Naive thymus-derived CD8-positive, alpha-beta T cell (primary cell): ENCODE data around the gene MMAA. TPM values are rescaled to one million over a fixed set of nuclear protein-coding genes. Genes with fewer than 3 reads are reported as not detected.
A peak's percentile ranks its signal among the peaks of the same experiment; 100 is the strongest.
"Not testable (repeated sequence)": the region's sequence is repeated elsewhere in the genome, so short reads cannot be mapped to it uniquely, and the experiment has no call there.

ENCODE experiments used
- ATAC-seq, 2 donors: fragments of 150-1000 bp; cut with Tn5 transposase in 1 of 2; sonication (Bioruptor Pico), chemical (Tn5 transposase) in 1 of 2; 1 replicate in 1 of 2; 2 replicates in 1 of 2; pipeline ENCODE4 v1.10.0; 2021; ENCODE audit warnings: mild to moderate bottlenecking in 2 of 2, moderate library complexity in 2 of 2
- POLR2A ChIA-PET: fragments of 350-600 bp; sonication (Branson Sonifier 250); formaldehyde crosslinking; loops from one replicate; lab custom pipeline; 2021; ENCODE audit warnings: antibody characterized with exemption; lab: Charles Lee
- DNase-seq, 10 donors: peaks; one replicate each; pipeline versions ENCODE4 v3.0.0 to v3.0.0-alpha.2; 2020 to 2022
- H3K27ac Mint-ChIP-seq, 10 donors: one replicate each; pipeline ENCODE4 v1.8.0; 2020 to 2022; ENCODE audit warnings: mild to moderate bottlenecking in 10 of 10, mixed read lengths in 10 of 10, moderate library complexity in 4 of 10, inconsistent platforms in 1 of 10
- H3K27me3 Mint-ChIP-seq, 5 donors: one replicate each; pipeline ENCODE4 v1.8.0; 2021 to 2022; ENCODE audit warnings: mixed read lengths in 5 of 5
- H3K36me3 Mint-ChIP-seq, 3 donors: one replicate each; pipeline ENCODE4 v1.8.0; 2020 to 2022; ENCODE audit warnings: mixed read lengths in 3 of 3, mild to moderate bottlenecking in 2 of 3, inconsistent platforms in 1 of 3
- H3K4me1 Mint-ChIP-seq, 4 donors: one replicate each; pipeline ENCODE4 v1.8.0; 2021 to 2022; ENCODE audit warnings: mixed read lengths in 4 of 4
- H3K4me3 Mint-ChIP-seq, 10 donors: one replicate each; pipeline ENCODE4 v1.8.0; 2020 to 2022; ENCODE audit warnings: mild to moderate bottlenecking in 10 of 10, mixed read lengths in 10 of 10, moderate library complexity in 6 of 10, inconsistent platforms in 1 of 10
- H3K9me3 Mint-ChIP-seq, 9 donors: one replicate each; pipeline ENCODE4 v1.8.0; 2020 to 2022; ENCODE audit warnings: mixed read lengths in 9 of 9, mild to moderate bottlenecking in 3 of 9, inconsistent platforms in 1 of 9, moderate library complexity in 1 of 9
- polyA plus RNA-seq, 3 donors: library from polyadenylated mRNA; unstranded; fragments of 300-500 nt; fragmentation: Illumina TruSeq; gene quantifications; one replicate each; pipeline ENCODE4 v1.2.3, GENCODE V29; 2021
- total RNA-seq, 8 experiments: library from RNA in 2 of 8; stranded (reverse) in 2 of 8; gene quantifications; one replicate each; pipeline ENCODE4 v1.2.3 and lab custom pipeline; 2021 to 2026

Gene MMAA
- total and polyA plus RNA-seq, 5 experiments from 2014 or later: 8.0 to 11.8 (median 10.0) TPM

GRCh38 chr4:145640236-145640635 is 21.1 kb downstream of the MMAA start:
- H3K36me3 Mint-ChIP-seq: peaks cover under 1 to 52% (median 33%) of the 10 kb centered on the region in 3 donors
- DNase-seq, POLR2A ChIA-PET, H3K4me3 Mint-ChIP-seq, H3K4me1 Mint-ChIP-seq, H3K27ac Mint-ChIP-seq, ATAC-seq, H3K9me3 Mint-ChIP-seq, H3K27me3 Mint-ChIP-seq: not testable (repeated sequence)

GRCh38 chr4:145643295-145643694 is 24.1 kb downstream of the MMAA start:
- ATAC-seq: no peak
- no peak for DNase-seq
- H3K36me3 Mint-ChIP-seq: peaks cover 22 to 77% (median 58%) of the 10 kb centered on the region in 3 donors
- peaks cover 0 to 10% (median 0%) of the 10 kb centered on the region in 4 donors for H3K4me1 Mint-ChIP-seq
- no peak overlapping the region for H3K27ac Mint-ChIP-seq
- H3K4me3 Mint-ChIP-seq: no peak overlapping the region
- no peaks in the 10 kb centered on the region for H3K9me3 Mint-ChIP-seq
- no peaks in the 10 kb centered on the region for H3K27me3 Mint-ChIP-seq
- POLR2A ChIA-PET: no interaction called here

- peaks cover 22 to 67% (median 53%) of the 10 kb centered on the region in 3 donors for H3K36me3 Mint-ChIP-seq
- H3K4me1 Mint-ChIP-seq: peaks cover 0 to 10% (median 0%) of the 10 kb centered on the region in 4 donors
- ATAC-seq (no peak), DNase-seq (no peak)
- no peak overlapping the region for H3K4me3 Mint-ChIP-seq
- no peaks in the 10 kb centered on the region for H3K9me3 Mint-ChIP-seq
- POLR2A ChIA-PET: no interaction called here
- no peaks in the 10 kb centered on the region for H3K27me3 Mint-ChIP-seq
- H3K27ac Mint-ChIP-seq: no peak overlapping the region
Measured at GRCh38 chr4:145644699-145645098, 25.5 kb downstream of the MMAA start.

- H3K4me1 Mint-ChIP-seq: no peaks in the 10 kb centered on the region
- no peak for DNase-seq
Measured at GRCh38 chr4:145656156-145656555, 37.0 kb downstream of the MMAA start.

GRCh38 chr4:145660064-145660463 is 40.9 kb downstream of the MMAA start:
- Mint-ChIP-seq H3K9me3 (peaks cover 27 to 74% (median 46%) of the 10 kb centered on the region in 9 donors), H3K4me1 (no peaks in the 10 kb centered on the region), H3K4me3 (no peak overlapping the region), H3K27ac (peak overlapping the region in 1 of 10 donors; percentile 35), H3K36me3 (peaks cover 60 to 84% (median 82%) of the 10 kb centered on the region in 3 donors), H3K27me3 (no peaks in the 10 kb centered on the region)
- DNase-seq: no peak
- POLR2A ChIA-PET: no interaction called here
- ATAC-seq: no peak

More at GRCh38 chr4:145656156-145656555, 37.0 kb downstream of the MMAA start:
- Mint-ChIP-seq H3K27ac (no peak overlapping the region), H3K27me3 (no peaks in the 10 kb centered on the region), H3K4me3 (no peak overlapping the region), H3K9me3 (peaks cover 13 to 40% (median 22%) of the 10 kb centered on the region in 9 donors), H3K36me3 (peaks cover 68 to 83% (median 72%) of the 10 kb centered on the region in 3 donors)
- ATAC-seq: no peak
- POLR2A ChIA-PET: no interaction called here

GRCh38 chr4:145663194-145663593 is 44.0 kb downstream of the MMAA start:
- H3K4me3 Mint-ChIP-seq: no peak overlapping the region
- POLR2A ChIA-PET: no interaction called here
- no peak for DNase-seq
- H3K4me1 Mint-ChIP-seq: no peaks in the 10 kb centered on the region
- ATAC-seq: no peak
- H3K27me3 Mint-ChIP-seq: no peaks in the 10 kb centered on the region
- H3K36me3 Mint-ChIP-seq: peaks cover 29 to 62% (median 55%) of the 10 kb centered on the region in 3 donors
- no peak overlapping the region for H3K27ac Mint-ChIP-seq
- peaks cover 31 to 80% (median 53%) of the 10 kb centered on the region in 9 donors for H3K9me3 Mint-ChIP-seq

GRCh38 chr4:145665773-145666172 is 46.6 kb downstream of the MMAA start:
- Mint-ChIP-seq H3K4me1 (no peaks in the 10 kb centered on the region), H3K36me3 (peaks cover 6 to 36% (median 31%) of the 10 kb centered on the region in 3 donors), H3K27me3 (peaks cover 0 to 1% (median 0%) of the 10 kb centered on the region in 5 donors), H3K27ac (no peak overlapping the region), H3K9me3 (peaks cover 21 to 54% (median 37%) of the 10 kb centered on the region in 9 donors), H3K4me3 (no peak overlapping the region)
- ATAC-seq (no peak), DNase-seq (no peak)
- POLR2A ChIA-PET: no interaction called here

- Mint-ChIP-seq H3K27ac (no peak overlapping the region), H3K36me3 (peaks cover 0 to 7% (median 0%) of the 10 kb centered on the region in 3 donors), H3K27me3 (peaks cover 0 to 1% (median 0%) of the 10 kb centered on the region in 5 donors), H3K4me1 (peaks cover 0 to 3% (median 0%) of the 10 kb centered on the region in 4 donors), H3K9me3 (peaks cover 0 to 18% (median 11%) of the 10 kb centered on the region in 9 donors), H3K4me3 (no peak overlapping the region)
- ATAC-seq (no peak), DNase-seq (no peak)
- POLR2A ChIA-PET: no interaction called here
Measured at GRCh38 chr4:145670422-145670821, 51.2 kb downstream of the MMAA start.

GRCh38 chr4:145679520-145679919 is 60.3 kb downstream of the MMAA start:
- H3K27me3 Mint-ChIP-seq: peaks cover 2 to 17% (median 9%) of the 10 kb centered on the region in 5 donors
- peaks cover 0 to 3% (median 0%) of the 10 kb centered on the region in 3 donors for H3K36me3 Mint-ChIP-seq
- H3K9me3 Mint-ChIP-seq: peaks cover 2 to 16% (median 10%) of the 10 kb centered on the region in 9 donors
- H3K4me3 Mint-ChIP-seq: no peak overlapping the region
- DNase-seq: no peak
- ATAC-seq: no peak
- no peak overlapping the region for H3K27ac Mint-ChIP-seq
- POLR2A ChIA-PET: no interaction called here
- H3K4me1 Mint-ChIP-seq: no peaks in the 10 kb centered on the region

- ATAC-seq (no peak), DNase-seq (no peak)
- H3K27ac Mint-ChIP-seq: no peak within 1 kb of the TSS
- POLR2A ChIA-PET: no interaction called here
- H3K4me3 Mint-ChIP-seq: no peak within 1 kb of the TSS
- peaks cover 2 to 20% (median 12%) of the 10 kb centered on the region in 5 donors for H3K27me3 Mint-ChIP-seq
- no peaks in the 10 kb centered on the region for H3K4me1 Mint-ChIP-seq
- peaks cover 0 to 3% (median 0%) of the 10 kb centered on the region in 3 donors for H3K36me3 Mint-ChIP-seq
- H3K9me3 Mint-ChIP-seq: peaks cover 2 to 16% (median 11%) of the 10 kb centered on the region in 9 donors
Measured at GRCh38 chr4:145679991-145680455, 60.8 kb downstream of the MMAA start, which contains the start of gene C4orf51. Gene C4orf51 (plus strand): TSS chr4:145680146. CDS start chr4:145680204, 58 bp downstream.

GRCh38 chr4:145680902-145681301 is 61.7 kb downstream of the MMAA start:
- no peak for ATAC-seq
- Mint-ChIP-seq H3K27me3 (peaks cover 2 to 26% (median 12%) of the 10 kb centered on the region in 5 donors), H3K4me1 (no peaks in the 10 kb centered on the region), H3K27ac (no peak overlapping the region), H3K4me3 (no peak overlapping the region), H3K9me3 (peaks cover 4 to 16% (median 11%) of the 10 kb centered on the region in 9 donors), H3K36me3 (peaks cover 0 to 3% (median 0%) of the 10 kb centered on the region in 3 donors)
- DNase-seq: no peak
- POLR2A ChIA-PET: no interaction called here

GRCh38 chr4:145681518-145681917 is 62.3 kb downstream of the MMAA start:
- peaks cover 2 to 26% (median 11%) of the 10 kb centered on the region in 5 donors for H3K27me3 Mint-ChIP-seq
- no peak overlapping the region for H3K4me3 Mint-ChIP-seq
- no peak for ATAC-seq
- H3K27ac Mint-ChIP-seq: no peak overlapping the region
- no peaks in the 10 kb centered on the region for H3K4me1 Mint-ChIP-seq
- no peak for DNase-seq
- peaks cover 0 to 3% (median 0%) of the 10 kb centered on the region in 3 donors for H3K36me3 Mint-ChIP-seq
- POLR2A ChIA-PET: no interaction called here
- H3K9me3 Mint-ChIP-seq: peaks cover 4 to 16% (median 11%) of the 10 kb centered on the region in 9 donors

- H3K36me3 Mint-ChIP-seq: peaks cover 0 to 3% (median 0%) of the 10 kb centered on the region in 3 donors
- ATAC-seq (no peak), DNase-seq (no peak)
- H3K4me3 Mint-ChIP-seq: no peak overlapping the region
- H3K27me3 Mint-ChIP-seq: peaks cover 2 to 26% (median 11%) of the 10 kb centered on the region in 5 donors
- H3K4me1 Mint-ChIP-seq: no peaks in the 10 kb centered on the region
- H3K27ac Mint-ChIP-seq: no peak overlapping the region
- H3K9me3 Mint-ChIP-seq: peaks cover 4 to 12% (median 11%) of the 10 kb centered on the region in 9 donors
- POLR2A ChIA-PET: no interaction called here
Measured at GRCh38 chr4:145681956-145682355, 62.8 kb downstream of the MMAA start.
